GM23338 (cell line): Measurements from ENCODE around the gene IGFL3.

ENCODE experiments used
- CREB1 ChIP-seq: fragments of 250-450 bp; sonication (Bioruptor Pico); IDR thresholded peaks from 2 replicates; pipeline ENCODE4 v1.5.0; 2020; ENCODE audit warnings: low read depth, mild to moderate bottlenecking, moderate library complexity
- EZH2 ChIP-seq: fragments of 200-600 bp; sonication (generic); IDR thresholded peaks from one replicate; pipeline ENCODE4 v1.8.0; 2017; ENCODE audit warnings: antibody characterized with exemption, mild to moderate bottlenecking, low read depth; ENCODE audit not compliant: unreplicated experiment
- EZH2phosphoT487 ChIP-seq: fragments of 200-600 bp; sonication (generic); IDR thresholded peaks from one replicate; pipeline ENCODE4 v1.8.1; 2018; ENCODE audit warnings: antibody characterized with exemption; ENCODE audit not compliant: unreplicated experiment
- JUNB ChIP-seq: IDR thresholded peaks from one replicate; pipeline ENCODE4 v1.6.1; 2016; ENCODE audit warnings: antibody characterized with exemption; ENCODE audit not compliant: unreplicated experiment
- POLR2AphosphoS5 ChIP-seq: IDR thresholded peaks from 2 replicates; pipeline ENCODE4 v1.6.1; 2016; ENCODE audit warnings: antibody characterized with exemption, low read depth
- STAT1 ChIP-seq: IDR thresholded peaks from one replicate; pipeline ENCODE4 v1.6.1; 2016; ENCODE audit warnings: antibody characterized with exemption; ENCODE audit not compliant: unreplicated experiment
- TF ChIP-seq, protein P1 (sequence below), 2 experiments: fragments of 200-600 bp in 1 of 2; sonication (generic) in 1 of 2; conservative IDR thresholded peaks; 2 replicates each; pipeline versions ENCODE4 v1.5.1 to v1.6.1; 2016 to 2017; ENCODE audit warnings: antibody characterized with exemption in 2 of 2, low read depth in 2 of 2, mild to moderate bottlenecking in 2 of 2, moderate library complexity in 1 of 2
- TF ChIP-seq, protein P2 (sequence below): IDR thresholded peaks from 2 replicates; pipeline ENCODE4 v1.6.1; 2016; ENCODE audit warnings: antibody characterized with exemption

DNA sequence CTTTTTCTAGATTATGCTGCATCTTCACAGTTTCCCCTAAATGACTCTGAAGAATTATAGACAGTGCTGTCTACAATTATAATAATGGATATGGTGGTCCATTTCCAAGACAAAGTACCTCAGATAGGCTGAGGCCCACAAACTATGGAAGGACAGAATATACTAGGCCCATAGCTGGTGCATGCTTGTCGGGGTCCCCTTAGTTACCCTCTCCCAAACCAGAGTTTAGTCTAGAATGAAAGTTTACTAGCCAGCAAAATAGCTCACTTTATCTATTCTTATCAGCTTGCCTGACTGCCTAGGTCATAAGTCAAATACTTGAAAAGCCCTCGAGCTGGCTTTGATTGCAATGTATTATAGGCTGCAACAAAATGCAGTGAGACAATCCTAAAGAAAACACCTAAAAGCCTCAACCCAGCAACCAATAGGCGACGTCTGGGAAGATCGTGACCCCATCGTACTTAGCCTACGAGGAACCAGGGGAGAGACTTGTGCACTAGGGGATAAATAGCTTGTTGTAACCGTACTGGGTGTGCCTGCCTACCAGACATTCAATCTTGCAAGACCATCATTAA is 22.8 kb upstream of the IGFL3 start:
- TF ChIP-seq, protein P1, sequence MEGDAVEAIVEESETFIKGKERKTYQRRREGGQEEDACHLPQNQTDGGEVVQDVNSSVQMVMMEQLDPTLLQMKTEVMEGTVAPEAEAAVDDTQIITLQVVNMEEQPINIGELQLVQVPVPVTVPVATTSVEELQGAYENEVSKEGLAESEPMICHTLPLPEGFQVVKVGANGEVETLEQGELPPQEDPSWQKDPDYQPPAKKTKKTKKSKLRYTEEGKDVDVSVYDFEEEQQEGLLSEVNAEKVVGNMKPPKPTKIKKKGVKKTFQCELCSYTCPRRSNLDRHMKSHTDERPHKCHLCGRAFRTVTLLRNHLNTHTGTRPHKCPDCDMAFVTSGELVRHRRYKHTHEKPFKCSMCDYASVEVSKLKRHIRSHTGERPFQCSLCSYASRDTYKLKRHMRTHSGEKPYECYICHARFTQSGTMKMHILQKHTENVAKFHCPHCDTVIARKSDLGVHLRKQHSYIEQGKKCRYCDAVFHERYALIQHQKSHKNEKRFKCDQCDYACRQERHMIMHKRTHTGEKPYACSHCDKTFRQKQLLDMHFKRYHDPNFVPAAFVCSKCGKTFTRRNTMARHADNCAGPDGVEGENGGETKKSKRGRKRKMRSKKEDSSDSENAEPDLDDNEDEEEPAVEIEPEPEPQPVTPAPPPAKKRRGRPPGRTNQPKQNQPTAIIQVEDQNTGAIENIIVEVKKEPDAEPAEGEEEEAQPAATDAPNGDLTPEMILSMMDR (conservative IDR thresholded peaks at IDR 0.05; ENCODE audit: low read depth in 2 of 2), result no peak
- TF ChIP-seq POLR2AphosphoS5 (no peak), EZH2 (no peak), EZH2phosphoT487 (no peak), STAT1 (no peak), JUNB (no peak), CREB1 (CRISPR knock-in tag) (no peak)
- TF ChIP-seq, protein P2, sequence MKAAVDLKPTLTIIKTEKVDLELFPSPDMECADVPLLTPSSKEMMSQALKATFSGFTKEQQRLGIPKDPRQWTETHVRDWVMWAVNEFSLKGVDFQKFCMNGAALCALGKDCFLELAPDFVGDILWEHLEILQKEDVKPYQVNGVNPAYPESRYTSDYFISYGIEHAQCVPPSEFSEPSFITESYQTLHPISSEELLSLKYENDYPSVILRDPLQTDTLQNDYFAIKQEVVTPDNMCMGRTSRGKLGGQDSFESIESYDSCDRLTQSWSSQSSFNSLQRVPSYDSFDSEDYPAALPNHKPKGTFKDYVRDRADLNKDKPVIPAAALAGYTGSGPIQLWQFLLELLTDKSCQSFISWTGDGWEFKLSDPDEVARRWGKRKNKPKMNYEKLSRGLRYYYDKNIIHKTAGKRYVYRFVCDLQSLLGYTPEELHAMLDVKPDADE, result no peak
